ENCODE measurements around the gene DCC. TPM values are rescaled to one million over a fixed set of nuclear protein-coding genes. Genes with fewer than 3 reads are reported as not detected.

Gene DCC
- total and polyA plus RNA-seq, 7 experiments from 2014 or later = not detected

- ChIA-PET CTCF (no interaction called here), POLR2A (no interaction called here)
- Histone ChIP-seq H3K9me3 (ENCODE audit: control insufficient read depth in 2 of 3, low read length in 3 of 3) (no peaks in the 10 kb centered on the region), H3K27me3 (ENCODE audit: control insufficient read depth in 2 of 2, insufficient read depth in 2 of 2, low read length in 2 of 2) (no peaks in the 10 kb centered on the region), H3K36me3 (ENCODE audit: control insufficient read depth in 2 of 3, insufficient read depth in 3 of 3, low read length in 3 of 3) (no peaks in the 10 kb centered on the region), H3K4me1 (ENCODE audit: control insufficient read depth in 2 of 2, insufficient read depth in 2 of 2, low read length in 2 of 2) (no peaks in the 10 kb centered on the region), H3K4me3 (ENCODE audit: low read length) (no peak overlapping the region), H3K27ac (ENCODE audit: low read depth, low read length) (no peak overlapping the region)
- Mint-ChIP-seq H3K36me3 (no peaks in the 10 kb centered on the region), H3K4me1 (no peaks in the 10 kb centered on the region), H3K27ac (no peak overlapping the region), H3K27me3 (no peaks in the 10 kb centered on the region), H3K9me3 (peaks cover 0 to 8% (median 0%) of the 10 kb centered on the region in 11 donors), H3K4me3 (no peak overlapping the region)
- ATAC-seq (no peak), DNase-seq (no peak)
- intact Hi-C loops (cut with micrococcal nuclease) = no loop called here
Observed at GRCh38 chr18:52391810-52392559, 52.0 kb downstream of the DCC start.

GRCh38 chr18:52394602-52395001 is 54.6 kb downstream of the DCC start:
- Histone ChIP-seq H3K4me1 (ENCODE audit: control insufficient read depth in 2 of 2, insufficient read depth in 2 of 2, low read length in 2 of 2) (no peaks in the 10 kb centered on the region), H3K27me3 (ENCODE audit: control insufficient read depth in 2 of 2, insufficient read depth in 2 of 2, low read length in 2 of 2) (no peaks in the 10 kb centered on the region), H3K27ac (ENCODE audit: low read depth, low read length) (no peak overlapping the region), H3K36me3 (ENCODE audit: control insufficient read depth in 2 of 3, insufficient read depth in 3 of 3, low read length in 3 of 3) (no peaks in the 10 kb centered on the region), H3K4me3 (ENCODE audit: low read length) (no peak overlapping the region), H3K9me3 (ENCODE audit: control insufficient read depth in 2 of 3, low read length in 3 of 3) (no peaks in the 10 kb centered on the region)
- Mint-ChIP-seq H3K9me3 (peaks cover 0 to 12% (median 0%) of the 10 kb centered on the region in 11 donors), H3K4me1 (no peaks in the 10 kb centered on the region), H3K27ac (no peak overlapping the region), H3K36me3 (no peaks in the 10 kb centered on the region), H3K27me3 (no peaks in the 10 kb centered on the region), H3K4me3 (no peak overlapping the region)
- DNase-seq = no peak
- intact Hi-C loops (cut with micrococcal nuclease) = no loop called here
- no peak for ATAC-seq
- POLR2A ChIA-PET = no interaction called here
- CTCF ChIA-PET = no interaction called here

- intact Hi-C loops (cut with micrococcal nuclease) = no loop called here
- H3K27ac ChIP-seq (ENCODE audit: low read depth, low read length) = no peak overlapping the region
- Mint-ChIP-seq H3K4me1 (no peaks in the 10 kb centered on the region), H3K36me3 (no peaks in the 10 kb centered on the region), H3K27me3 (no peaks in the 10 kb centered on the region), H3K27ac (no peak overlapping the region), H3K9me3 (peaks cover 0 to 12% (median 0%) of the 10 kb centered on the region in 11 donors), H3K4me3 (no peak overlapping the region)
- H3K27me3 ChIP-seq (ENCODE audit: control insufficient read depth in 2 of 2, insufficient read depth in 2 of 2, low read length in 2 of 2) = no peaks in the 10 kb centered on the region
- H3K9me3 ChIP-seq (ENCODE audit: control insufficient read depth in 2 of 3, low read length in 3 of 3) = no peaks in the 10 kb centered on the region
- no peaks in the 10 kb centered on the region for H3K4me1 ChIP-seq (ENCODE audit: control insufficient read depth in 2 of 2, insufficient read depth in 2 of 2, low read length in 2 of 2)
- ChIA-PET POLR2A (no interaction called here), CTCF (no interaction called here)
- no peak for ATAC-seq
- H3K36me3 ChIP-seq (ENCODE audit: control insufficient read depth in 2 of 3, insufficient read depth in 3 of 3, low read length in 3 of 3) = no peaks in the 10 kb centered on the region
- no peak overlapping the region for H3K4me3 ChIP-seq (ENCODE audit: low read length)
- no peak for DNase-seq
Observed at GRCh38 chr18:52395146-52395852, 55.3 kb downstream of the DCC start.

GRCh38 chr18:52401236-52401635 is 61.2 kb downstream of the DCC start:
- H3K9me3 ChIP-seq (ENCODE audit: control insufficient read depth in 2 of 3, low read length in 3 of 3) = no peaks in the 10 kb centered on the region
- no peaks in the 10 kb centered on the region for H3K36me3 ChIP-seq (ENCODE audit: control insufficient read depth in 2 of 3, insufficient read depth in 3 of 3, low read length in 3 of 3)
- no peak for ATAC-seq
- H3K4me3 ChIP-seq (ENCODE audit: low read length) = no peak overlapping the region
- Mint-ChIP-seq H3K36me3 (no peaks in the 10 kb centered on the region), H3K27ac (no peak overlapping the region), H3K4me1 (no peaks in the 10 kb centered on the region), H3K27me3 (no peaks in the 10 kb centered on the region), H3K9me3 (peaks cover 0 to 11% (median 2%) of the 10 kb centered on the region in 11 donors), H3K4me3 (no peak overlapping the region)
- POLR2A ChIA-PET = no interaction called here
- H3K4me1 ChIP-seq (ENCODE audit: control insufficient read depth in 2 of 2, insufficient read depth in 2 of 2, low read length in 2 of 2) = no peaks in the 10 kb centered on the region
- CTCF ChIA-PET = no interaction called here
- intact Hi-C loops (cut with micrococcal nuclease) = no loop called here
- no peak for DNase-seq
- no peaks in the 10 kb centered on the region for H3K27me3 ChIP-seq (ENCODE audit: control insufficient read depth in 2 of 2, insufficient read depth in 2 of 2, low read length in 2 of 2)
- H3K27ac ChIP-seq (ENCODE audit: low read depth, low read length) = no peak overlapping the region

- no peaks in the 10 kb centered on the region for H3K4me1 ChIP-seq (ENCODE audit: control insufficient read depth in 2 of 2, insufficient read depth in 2 of 2, low read length in 2 of 2)
- intact Hi-C loops (cut with micrococcal nuclease) = no loop called here
- POLR2A ChIA-PET = no interaction called here
Observed at GRCh38 chr18:52402814-52403213, 62.8 kb downstream of the DCC start.

GRCh38 chr18:52403291-52404021 is 63.5 kb downstream of the DCC start:
- no peaks in the 10 kb centered on the region for H3K36me3 Mint-ChIP-seq
- H3K4me1 Mint-ChIP-seq = no peaks in the 10 kb centered on the region
- DNase-seq (no peak), ATAC-seq (no peak)
- no peak overlapping the region for H3K27ac ChIP-seq (ENCODE audit: low read depth, low read length)
- H3K27ac Mint-ChIP-seq = no peak overlapping the region
- no peaks in the 10 kb centered on the region for H3K36me3 ChIP-seq (ENCODE audit: control insufficient read depth in 2 of 3, insufficient read depth in 3 of 3, low read length in 3 of 3)
- POLR2A ChIA-PET = no interaction called here
- H3K4me3 ChIP-seq (ENCODE audit: low read length) = no peak overlapping the region
- H3K4me1 ChIP-seq (ENCODE audit: control insufficient read depth in 2 of 2, insufficient read depth in 2 of 2, low read length in 2 of 2) = no peaks in the 10 kb centered on the region
- no peaks in the 10 kb centered on the region for H3K27me3 Mint-ChIP-seq
- H3K27me3 ChIP-seq (ENCODE audit: control insufficient read depth in 2 of 2, insufficient read depth in 2 of 2, low read length in 2 of 2) = no peaks in the 10 kb centered on the region
- CTCF ChIA-PET = no interaction called here
- no peaks in the 10 kb centered on the region for H3K9me3 ChIP-seq (ENCODE audit: control insufficient read depth in 2 of 3, low read length in 3 of 3)
- intact Hi-C loops (cut with micrococcal nuclease) = no loop called here
- H3K4me3 Mint-ChIP-seq = no peak overlapping the region
- H3K9me3 Mint-ChIP-seq = peaks cover 0 to 13% (median 2%) of the 10 kb centered on the region in 11 donors

More at GRCh38 chr18:52402814-52403213, 62.8 kb downstream of the DCC start:
- Mint-ChIP-seq H3K4me3 (no peak overlapping the region), H3K9me3 (peaks cover 0 to 16% (median 2%) of the 10 kb centered on the region in 11 donors), H3K4me1 (no peaks in the 10 kb centered on the region), H3K27ac (no peak overlapping the region), H3K27me3 (no peaks in the 10 kb centered on the region), H3K36me3 (no peaks in the 10 kb centered on the region)
- no peaks in the 10 kb centered on the region for H3K27me3 ChIP-seq (ENCODE audit: control insufficient read depth in 2 of 2, insufficient read depth in 2 of 2, low read length in 2 of 2)
- no peak overlapping the region for H3K27ac ChIP-seq (ENCODE audit: low read depth, low read length)
- no peaks in the 10 kb centered on the region for H3K36me3 ChIP-seq (ENCODE audit: control insufficient read depth in 2 of 3, insufficient read depth in 3 of 3, low read length in 3 of 3)
- CTCF ChIA-PET = no interaction called here
- DNase-seq = no peak
- H3K9me3 ChIP-seq (ENCODE audit: control insufficient read depth in 2 of 3, low read length in 3 of 3) = no peaks in the 10 kb centered on the region
- ATAC-seq = no peak
- no peak overlapping the region for H3K4me3 ChIP-seq (ENCODE audit: low read length)

Measured in naive thymus-derived CD4-positive, alpha-beta T cell (primary cell).